SJSA1 (cell line): ENCODE data around the gene IQGAP2. TPM values are rescaled to one million over a fixed set of nuclear protein-coding genes. Genes with fewer than 3 reads are reported as not detected.

ENCODE experiments used
- DNase-seq, 2 experiments: peaks; one replicate each; pipeline ENCODE4 v3.0.0-alpha.2; 2015 to 2020; ENCODE audit warnings: low spot score in 2 of 2, low read depth in 1 of 2
- H3K27ac ChIP-seq: fragments of 250-450 bp; sonication (Bioruptor Pico); 2 replicates; pipeline ENCODE4 v1.5.1; 2020; ENCODE audit warnings: mild to moderate bottlenecking, moderate library complexity
- H3K27me3 ChIP-seq: fragments of 250-450 bp; sonication (Bioruptor Pico); replicated peaks from 2 replicates; pipeline ENCODE4 v1.5.1; 2020; ENCODE audit warnings: mild to moderate bottlenecking, moderate library complexity
- H3K36me3 ChIP-seq: fragments of 250-450 bp; sonication (Bioruptor Pico); 2 replicates; pipeline ENCODE4 v1.5.1; 2020; ENCODE audit warnings: mild to moderate bottlenecking
- H3K4me1 ChIP-seq: fragments of 250-450 bp; sonication (Bioruptor Pico); replicated peaks from 2 replicates; pipeline ENCODE4 v1.6.1; 2021; ENCODE audit warnings: mild to moderate bottlenecking
- H3K4me3 ChIP-seq: fragments of 250-450 bp; sonication (Bioruptor Pico); 2 replicates; pipeline ENCODE4 v1.5.1; 2020; ENCODE audit warnings: mild to moderate bottlenecking
- H3K9me3 ChIP-seq: fragments of 250-450 bp; sonication (Bioruptor Pico); replicated peaks from 2 replicates; pipeline ENCODE4 v1.5.1; 2020; ENCODE audit warnings: mild to moderate bottlenecking
- total RNA-seq: library from RNA; depleted of rRNA; stranded (reverse); fragments of >200 nt; shearing (Covaris generic); gene quantifications from 2 replicates; pipeline ENCODE4 v1.2.3, GENCODE V29; 2014

The IQGAP2 gene
- total RNA-seq, 1 experiment from 2014 or later: 0.37 TPM

DNA sequence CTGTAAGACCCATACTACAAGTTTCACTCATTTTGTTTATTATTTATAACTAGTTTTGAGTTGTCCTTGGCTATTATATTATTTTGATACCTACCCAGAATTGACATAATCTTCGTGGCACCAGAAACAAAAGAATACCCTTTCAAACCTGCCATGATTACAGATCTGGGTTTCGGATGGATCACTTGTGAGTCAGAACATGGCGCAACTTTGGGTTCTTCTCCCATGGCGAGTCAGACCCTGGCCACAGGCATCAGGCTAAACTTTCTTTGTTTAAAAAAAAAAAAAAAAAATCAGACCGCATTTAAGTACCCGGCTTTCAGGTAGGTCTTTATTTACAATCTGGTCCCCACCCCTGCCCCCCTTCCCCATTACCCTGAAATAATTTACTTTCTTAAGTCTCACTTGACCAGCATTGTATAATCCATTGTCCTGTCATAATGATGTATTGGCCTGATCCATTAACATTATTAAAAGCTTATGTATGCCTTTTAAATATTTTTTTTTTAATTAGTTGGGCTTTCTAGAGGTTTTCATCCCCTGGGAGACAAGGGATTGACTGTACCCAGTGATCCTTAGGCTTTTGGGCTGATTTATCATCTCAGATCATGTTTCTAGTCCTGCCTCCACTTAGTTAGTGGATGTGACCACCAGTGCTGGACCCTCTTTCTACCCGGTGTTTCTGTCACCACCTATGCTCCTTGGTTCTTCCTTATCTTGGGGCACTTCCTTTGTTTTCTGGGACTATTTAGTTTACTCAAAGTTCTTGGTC, 176.3 kb downstream of the IQGAP2 start:
- Histone ChIP-seq H3K27ac (no peak overlapping the region), H3K36me3 (no peaks in the 10 kb centered on the region), H3K4me3 (no peak overlapping the region), H3K4me1 (no peaks in the 10 kb centered on the region), H3K27me3 (peaks cover 17% of the 10 kb centered on the region), H3K9me3 (no peaks in the 10 kb centered on the region)
- DNase-seq: no peak

DNA sequence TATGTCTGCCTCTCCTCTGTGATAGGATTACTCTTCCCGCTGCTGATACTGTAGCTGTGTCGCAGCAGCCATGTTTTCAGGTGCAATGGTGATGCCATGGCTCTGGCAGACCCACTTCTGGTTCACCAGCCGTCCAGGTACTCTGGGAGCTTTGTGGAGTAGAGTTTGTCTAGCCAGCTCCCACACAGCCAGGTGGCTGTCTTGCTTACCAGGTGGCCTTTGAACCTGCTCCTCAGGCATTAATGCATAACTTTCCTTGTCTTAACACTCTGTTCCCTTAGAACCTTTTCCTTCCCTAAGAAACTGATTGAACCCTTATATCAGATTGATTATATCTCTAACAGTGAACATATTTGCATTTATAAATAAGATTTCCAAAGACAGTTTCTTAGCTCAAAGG, 177.9 kb downstream of the IQGAP2 start:
- H3K9me3 ChIP-seq: no peaks in the 10 kb centered on the region
- H3K27me3 ChIP-seq: peaks cover 15% of the 10 kb centered on the region
- DNase-seq: no peak
- H3K36me3 ChIP-seq: no peaks in the 10 kb centered on the region
- H3K27ac ChIP-seq: no peak overlapping the region
- no peak overlapping the region for H3K4me3 ChIP-seq
- H3K4me1 ChIP-seq: no peaks in the 10 kb centered on the region

- no peaks in the 10 kb centered on the region for H3K4me1 ChIP-seq
- no peak for DNase-seq
- H3K27me3 ChIP-seq: peaks cover 11% of the 10 kb centered on the region; the same call in 1 of the 2 replicates
- H3K36me3 ChIP-seq: no peaks in the 10 kb centered on the region
- no peaks in the 10 kb centered on the region for H3K9me3 ChIP-seq
- no peak overlapping the region for H3K4me3 ChIP-seq
- no peak overlapping the region for H3K27ac ChIP-seq
These were observed 179.4 kb downstream of the IQGAP2 start for GRCh38 chr5:76582230-76583162.

DNA sequence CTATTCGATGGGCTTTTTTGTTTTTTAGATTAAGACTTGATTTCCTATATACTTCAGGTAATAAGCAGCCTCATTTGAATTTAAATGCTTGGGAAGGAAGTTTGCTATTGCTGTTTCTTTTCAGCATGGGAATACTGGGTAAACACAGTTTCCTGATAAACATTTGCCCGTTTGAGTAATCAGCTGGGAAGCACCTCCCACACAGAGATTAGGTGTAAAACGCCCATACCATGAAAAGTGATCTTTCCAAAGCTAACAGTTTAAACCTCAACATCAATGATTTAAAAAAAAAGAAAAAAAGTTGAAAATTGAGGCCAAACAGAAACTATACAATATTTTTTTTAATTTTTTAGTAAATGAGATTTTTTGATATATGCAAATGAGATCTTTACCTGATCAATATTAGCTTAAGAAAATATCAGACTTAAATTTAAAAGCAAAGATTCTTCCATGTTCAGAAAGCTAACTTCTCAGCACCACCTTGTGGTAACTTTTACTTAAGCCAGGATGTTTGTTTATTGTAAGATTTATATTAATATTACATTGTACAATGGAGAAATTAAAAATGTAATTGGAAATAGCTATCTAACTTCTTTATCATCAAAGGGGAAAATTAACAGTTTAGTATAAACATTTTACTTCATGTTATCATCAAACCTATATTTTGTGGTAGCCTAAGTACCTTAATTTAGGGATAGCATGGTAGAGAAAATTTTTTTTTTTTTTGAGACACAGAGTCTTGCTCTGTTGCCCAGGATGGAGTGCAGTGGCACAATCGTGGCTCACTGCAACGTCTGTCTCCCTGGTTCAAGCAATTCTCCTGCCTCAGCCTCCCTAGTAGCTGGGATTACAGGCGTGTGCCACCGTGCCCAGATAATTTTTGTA, 180.3 kb downstream of the IQGAP2 start:
- no peak for DNase-seq
- H3K9me3 ChIP-seq: no peaks in the 10 kb centered on the region
- H3K27ac ChIP-seq: no peak overlapping the region
- H3K27me3 ChIP-seq: peaks cover 11% of the 10 kb centered on the region; the same call in 1 of the 2 replicates
- H3K4me3 ChIP-seq: no peak overlapping the region
- H3K4me1 ChIP-seq: no peaks in the 10 kb centered on the region
- no peaks in the 10 kb centered on the region for H3K36me3 ChIP-seq

GRCh38 chr5:76585783-76586217, 182.7 kb downstream of the IQGAP2 start:
- H3K4me1 ChIP-seq: no peaks in the 10 kb centered on the region
- DNase-seq: no peak
- H3K27me3 ChIP-seq: peaks cover 16% of the 10 kb centered on the region
- no peaks in the 10 kb centered on the region for H3K9me3 ChIP-seq
- no peaks in the 10 kb centered on the region for H3K36me3 ChIP-seq
- H3K4me3 ChIP-seq: no peak overlapping the region
- no peak overlapping the region for H3K27ac ChIP-seq

GRCh38 chr5:76586531-76586930, 183.4 kb downstream of the IQGAP2 start:
- H3K4me3 ChIP-seq: no peak overlapping the region
- no peaks in the 10 kb centered on the region for H3K9me3 ChIP-seq
- no peaks in the 10 kb centered on the region for H3K36me3 ChIP-seq
- peaks cover 16% of the 10 kb centered on the region for H3K27me3 ChIP-seq
- H3K4me1 ChIP-seq: no peaks in the 10 kb centered on the region
- H3K27ac ChIP-seq: no peak overlapping the region
- no peak for DNase-seq

DNA sequence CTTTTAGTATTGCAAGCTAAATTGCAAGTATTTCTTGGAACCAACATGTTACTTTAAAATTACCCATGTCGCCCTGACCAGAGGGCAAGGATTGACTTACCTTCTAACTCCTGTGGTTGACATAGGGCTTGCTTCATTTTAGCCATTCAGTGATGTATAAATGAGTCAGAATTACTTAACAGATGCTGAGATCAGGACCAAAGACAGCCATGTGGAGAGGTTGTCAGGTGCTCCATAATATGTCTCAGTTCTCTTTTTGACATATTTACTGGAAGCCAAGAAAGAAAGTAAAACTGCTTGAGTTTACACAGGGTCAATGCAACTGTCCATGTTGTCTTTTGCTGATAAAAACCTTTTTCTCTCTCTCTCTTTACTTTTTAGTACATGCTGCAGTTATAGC, 186.9 kb downstream of the IQGAP2 start:
- H3K9me3 ChIP-seq: no peaks in the 10 kb centered on the region
- no peaks in the 10 kb centered on the region for H3K36me3 ChIP-seq
- peaks cover 8% of the 10 kb centered on the region for H3K27me3 ChIP-seq
- DNase-seq: no peak
- no peak overlapping the region for H3K4me3 ChIP-seq
- no peak overlapping the region for H3K27ac ChIP-seq
- no peaks in the 10 kb centered on the region for H3K4me1 ChIP-seq

DNA sequence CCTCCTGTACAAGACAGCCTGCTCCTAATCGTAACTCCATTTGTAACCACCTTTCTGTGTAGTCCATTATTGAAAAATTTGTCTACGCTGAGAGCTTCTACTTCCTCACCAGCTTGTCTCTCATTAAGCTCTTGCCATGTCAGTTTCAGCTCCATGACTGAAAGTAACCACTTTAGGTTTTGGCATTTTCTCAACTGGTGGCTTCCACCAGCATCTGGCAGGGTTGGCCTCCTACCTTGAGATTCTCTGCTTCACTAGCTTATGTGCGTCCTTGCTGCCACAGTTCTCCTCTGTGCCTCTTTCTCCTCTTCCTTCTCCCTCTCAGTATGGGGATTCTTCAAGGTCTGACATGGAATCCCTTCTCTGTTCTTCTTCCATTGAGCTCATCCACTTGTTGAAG, 188.3 kb downstream of the IQGAP2 start:
- DNase-seq: no peak
- no peaks in the 10 kb centered on the region for H3K9me3 ChIP-seq
- no peak overlapping the region for H3K27ac ChIP-seq
- H3K4me1 ChIP-seq: no peaks in the 10 kb centered on the region
- no peaks in the 10 kb centered on the region for H3K36me3 ChIP-seq
- no peak overlapping the region for H3K4me3 ChIP-seq
- H3K27me3 ChIP-seq: peaks cover 7% of the 10 kb centered on the region

- Histone ChIP-seq H3K27me3 (peaks cover 7% of the 10 kb centered on the region), H3K4me1 (no peaks in the 10 kb centered on the region), H3K27ac (no peak overlapping the region), H3K9me3 (no peaks in the 10 kb centered on the region), H3K4me3 (no peak overlapping the region), H3K36me3 (no peaks in the 10 kb centered on the region)
- no peak for DNase-seq
These were observed 189.6 kb downstream of the IQGAP2 start for GRCh38 chr5:76592692-76593091.

- H3K9me3 ChIP-seq: no peaks in the 10 kb centered on the region
- DNase-seq: no peak
- no peaks in the 10 kb centered on the region for H3K4me1 ChIP-seq
- H3K27ac ChIP-seq: no peak overlapping the region
- H3K4me3 ChIP-seq: no peak overlapping the region
- H3K27me3 ChIP-seq: peaks cover 7% of the 10 kb centered on the region
- H3K36me3 ChIP-seq: no peaks in the 10 kb centered on the region
These were observed 191.0 kb downstream of the IQGAP2 start for GRCh38 chr5:76594107-76594506.

DNA sequence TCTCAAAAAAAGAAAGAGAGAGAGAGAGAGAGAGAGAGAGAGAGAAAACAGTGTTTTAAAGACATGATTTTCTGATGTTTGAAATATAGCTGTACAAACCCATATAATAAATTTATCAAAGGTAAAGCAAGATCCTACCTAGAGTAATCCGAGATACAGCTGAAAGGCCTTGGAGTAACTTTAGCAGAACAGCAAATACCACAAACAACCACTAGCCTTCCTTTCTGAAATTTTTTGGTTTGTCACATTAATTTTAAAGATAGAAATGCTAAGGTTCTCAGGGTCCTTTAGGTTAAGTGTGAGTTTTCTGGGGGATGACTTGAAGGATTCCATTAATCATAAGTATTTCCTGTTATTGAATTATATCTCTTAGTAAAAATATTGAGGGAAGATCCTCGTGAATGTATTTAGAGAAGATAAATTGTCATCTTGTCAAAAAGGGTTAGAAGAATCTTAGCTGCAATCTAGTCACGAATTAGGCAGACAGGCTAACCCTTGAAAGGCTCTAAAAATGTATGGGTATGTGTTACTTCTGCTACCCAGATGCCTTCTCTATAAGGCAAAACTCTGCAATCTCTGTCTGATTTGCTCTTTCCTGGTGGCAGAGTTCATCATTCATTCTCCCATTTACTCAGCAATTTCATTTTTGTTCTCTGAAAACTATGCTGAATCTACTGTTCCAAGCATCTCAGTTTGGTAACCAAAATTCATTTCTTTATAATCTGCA, 192.8 kb downstream of the IQGAP2 start:
- Histone ChIP-seq H3K9me3 (no peaks in the 10 kb centered on the region), H3K4me3 (no peak overlapping the region), H3K27ac (no peak overlapping the region), H3K27me3 (peaks cover 2% of the 10 kb centered on the region), H3K4me1 (no peaks in the 10 kb centered on the region), H3K36me3 (no peaks in the 10 kb centered on the region)
- DNase-seq: no peak

DNA sequence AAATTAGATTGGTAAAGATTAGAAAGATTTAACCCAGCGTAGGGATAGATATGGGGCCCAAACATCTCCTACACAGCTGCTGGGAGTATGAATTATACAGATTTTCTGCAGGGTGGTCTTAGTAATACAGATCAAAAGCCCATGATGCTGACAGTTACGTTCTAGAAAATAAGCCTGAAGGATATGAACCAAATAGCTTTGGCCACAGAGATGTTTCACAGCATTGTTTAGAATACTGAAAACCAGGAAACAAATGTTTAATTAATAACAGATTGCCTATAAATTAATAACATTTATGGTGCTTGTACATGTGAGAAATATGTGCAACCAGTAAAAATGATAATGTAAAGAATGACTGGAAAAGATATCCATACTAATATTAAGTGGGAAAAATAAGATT, 195.4 kb downstream of the IQGAP2 start:
- Histone ChIP-seq H3K27me3 (no peaks in the 10 kb centered on the region; the same call in 1 of the 2 replicates), H3K27ac (no peak overlapping the region), H3K9me3 (no peaks in the 10 kb centered on the region), H3K36me3 (no peaks in the 10 kb centered on the region), H3K4me1 (no peaks in the 10 kb centered on the region), H3K4me3 (no peak overlapping the region)
- no peak for DNase-seq

- no peaks in the 10 kb centered on the region; the same call in 1 of the 2 replicates for H3K27me3 ChIP-seq
- DNase-seq: no peak
- no peaks in the 10 kb centered on the region for H3K9me3 ChIP-seq
- peaks cover 13% of the 10 kb centered on the region for H3K4me1 ChIP-seq
- no peak overlapping the region for H3K27ac ChIP-seq
- no peaks in the 10 kb centered on the region for H3K36me3 ChIP-seq
- H3K4me3 ChIP-seq: no peak overlapping the region
These were observed 197.6 kb downstream of the IQGAP2 start for GRCh38 chr5:76600716-76601115.
